RPMI8226 (cell line): Measurements from ENCODE around the gene PCCA.
A peak's percentile ranks its signal among the peaks of the same experiment; 100 is the strongest.
"Not testable (repeated sequence)": the region's sequence is repeated elsewhere in the genome, so short reads cannot be mapped to it uniquely, and the experiment has no call there.

Experiments used
- DNase-seq: peaks from one replicate; pipeline ENCODE4 v3.0.0-alpha.2; 2015

Gene PCCA

DNA sequence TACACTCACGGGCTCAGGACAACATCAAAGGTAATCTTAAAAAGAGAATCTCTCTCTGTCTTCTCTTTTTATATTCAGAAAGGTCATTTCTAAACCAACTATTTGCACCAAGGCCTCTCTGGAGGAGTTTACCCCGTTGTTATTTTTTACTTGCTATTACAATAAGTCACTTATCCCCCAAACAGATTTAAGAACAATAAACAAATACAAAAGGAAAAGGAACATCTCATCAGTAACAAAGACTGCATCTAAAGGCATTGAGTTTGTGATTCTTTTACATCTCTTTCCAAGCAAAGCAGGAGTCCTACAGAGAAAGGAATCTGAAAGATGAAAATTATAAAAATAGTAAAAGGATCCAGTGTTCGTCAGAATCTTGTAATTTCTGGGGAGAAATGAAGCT, 424.3 kb downstream of the PCCA start:
- DNase-seq = no peak

DNA sequence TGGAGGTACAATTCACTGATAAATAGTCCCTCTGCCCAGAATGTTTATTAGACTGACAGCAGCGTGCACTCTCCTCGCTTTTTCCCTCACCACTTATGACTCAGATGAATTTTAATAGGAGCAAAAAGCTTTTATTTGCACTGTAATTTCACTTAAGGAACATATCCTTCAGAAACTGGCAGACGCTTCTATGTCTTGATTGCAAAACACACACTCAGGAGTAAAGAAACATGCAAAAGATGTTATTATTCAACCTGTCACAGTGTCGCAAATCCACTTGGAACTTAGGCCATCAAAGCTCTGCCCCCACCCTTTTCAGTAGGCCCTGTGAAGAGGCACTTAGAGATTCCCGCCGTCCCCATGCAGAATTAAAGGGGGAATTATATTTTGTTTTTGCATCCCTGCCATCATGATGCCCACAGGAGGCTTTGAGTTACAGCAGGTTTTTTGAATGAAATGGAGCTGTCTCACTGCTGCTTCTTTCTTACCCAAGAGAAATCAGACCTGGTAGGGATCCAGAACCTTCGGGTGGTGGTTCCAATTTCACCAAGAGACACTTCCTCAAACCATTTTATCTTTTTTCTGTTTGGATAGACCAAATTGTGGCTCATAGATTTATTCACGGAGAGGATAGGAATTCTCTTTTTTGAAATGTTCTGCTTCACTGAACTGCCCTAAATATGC, 425.2 kb downstream of the PCCA start:
- DNase-seq = no peak

DNA sequence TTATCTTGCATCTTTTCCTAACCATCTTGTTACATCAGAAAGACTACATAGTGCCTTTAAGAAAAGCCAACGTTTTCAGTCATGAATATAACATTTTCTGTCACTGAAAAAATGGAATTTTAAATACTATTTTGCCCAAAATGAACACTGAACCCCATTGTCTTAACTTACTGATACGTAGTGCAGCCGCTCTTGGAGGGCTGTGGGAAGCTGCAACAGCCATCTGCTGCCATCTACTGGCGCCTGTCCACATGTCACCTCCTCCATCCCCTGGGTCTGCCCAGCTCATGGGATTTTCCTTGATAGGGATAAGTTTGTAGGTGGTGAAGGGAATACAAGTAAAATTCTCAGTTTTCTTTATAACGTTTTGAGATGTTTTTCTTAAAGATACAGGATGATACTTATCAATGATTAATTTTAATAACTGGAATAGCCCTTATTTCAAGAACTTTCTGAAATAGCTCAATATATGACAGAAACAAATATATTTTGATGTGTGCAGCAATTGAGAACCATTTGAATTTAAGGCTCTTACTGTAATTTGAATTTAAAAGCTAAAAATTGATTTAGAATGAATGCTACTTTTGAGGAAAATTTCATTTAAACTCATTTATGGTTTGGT, 426.0 kb downstream of the PCCA start:
- peak; percentile 61 for DNase-seq

DNA sequence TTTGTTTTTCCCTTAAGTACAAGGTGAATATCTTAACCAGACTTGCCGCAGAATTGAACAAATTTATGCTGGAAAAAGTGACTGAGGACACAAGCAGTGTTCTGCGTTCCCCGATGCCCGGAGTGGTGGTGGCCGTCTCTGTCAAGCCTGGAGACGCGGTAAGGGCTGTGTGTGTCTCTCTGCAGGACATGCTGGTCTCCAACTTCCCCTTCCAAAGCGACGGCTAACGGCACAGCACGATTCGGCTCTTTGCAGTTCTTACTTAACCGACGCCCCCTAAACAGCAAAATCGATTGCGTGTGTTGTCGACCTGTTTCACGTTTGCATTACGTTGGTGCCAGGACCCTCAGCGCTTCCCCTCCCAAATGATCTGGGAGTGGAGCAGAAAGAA, 426.5 kb downstream of the PCCA start:
- no peak for DNase-seq

DNA sequence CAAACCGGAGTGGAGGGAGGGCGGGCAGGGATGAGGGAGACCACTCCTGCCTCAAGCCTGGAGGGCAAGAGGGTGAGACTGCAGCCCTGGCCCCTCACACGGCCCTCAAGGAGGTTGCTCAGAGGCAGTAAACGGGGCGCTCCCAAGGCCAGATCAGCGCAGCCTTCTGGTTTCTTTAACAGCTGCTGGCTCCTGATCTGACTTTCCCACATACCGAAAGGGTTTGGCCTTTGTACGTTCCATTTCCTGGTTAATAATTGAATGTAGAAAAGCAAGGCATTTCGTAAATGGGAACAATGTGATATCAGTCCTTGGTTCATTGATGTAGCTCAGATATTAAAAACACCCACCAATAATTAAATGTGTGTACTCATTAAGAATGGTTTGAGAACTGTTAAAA, 428.2 kb downstream of the PCCA start:
- DNase-seq = no peak

DNA sequence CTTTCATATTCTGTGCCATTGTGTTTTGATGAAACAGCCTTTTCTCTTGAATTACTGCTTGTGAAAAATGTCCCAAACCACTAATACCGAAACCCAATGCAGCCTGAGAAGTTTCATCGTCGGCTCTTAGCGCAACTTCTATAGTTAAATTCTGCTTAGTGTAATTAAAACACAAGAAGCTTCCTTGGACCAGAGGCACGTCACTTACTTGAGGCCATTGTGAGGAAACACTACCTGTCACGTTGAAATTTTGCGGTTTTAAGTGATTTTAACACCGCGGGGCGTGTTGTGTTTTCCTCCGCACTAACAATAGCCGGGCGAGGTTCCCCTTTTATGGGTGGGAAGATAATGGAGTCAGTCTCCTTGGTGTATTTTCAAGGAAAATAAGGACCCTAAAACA, 428.8 kb downstream of the PCCA start:
- no peak for DNase-seq

DNA sequence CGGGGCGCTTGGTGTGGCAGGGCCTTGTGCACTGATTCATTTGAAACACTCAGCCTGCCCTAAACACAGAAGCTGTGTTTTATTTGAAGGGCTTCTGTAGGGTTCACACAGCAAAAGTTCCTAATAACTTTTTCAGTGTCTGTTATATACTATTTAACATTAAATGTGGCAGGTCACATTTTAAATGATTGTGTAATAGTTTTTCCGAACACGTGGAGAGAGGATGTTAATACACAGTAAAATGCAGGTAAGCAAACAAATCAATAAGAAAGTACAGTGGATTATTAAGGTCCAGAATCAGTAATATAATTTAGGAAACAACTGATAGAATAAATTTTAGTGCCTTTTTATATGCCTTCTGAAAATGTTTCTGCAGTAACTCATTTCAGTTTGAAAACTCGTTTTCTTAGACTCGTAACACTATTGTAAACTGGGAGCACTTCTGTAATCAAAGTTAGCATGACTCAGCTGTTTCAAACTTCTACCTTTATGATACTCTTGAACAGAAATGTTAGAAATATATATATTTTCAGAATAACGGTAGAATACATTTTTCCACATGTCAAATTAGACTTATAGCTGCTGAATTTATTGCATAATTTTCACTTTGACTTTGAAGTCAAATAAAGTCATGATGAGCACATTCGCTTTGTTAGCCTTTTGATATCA, 429.6 kb downstream of the PCCA start:
- no peak for DNase-seq

DNA sequence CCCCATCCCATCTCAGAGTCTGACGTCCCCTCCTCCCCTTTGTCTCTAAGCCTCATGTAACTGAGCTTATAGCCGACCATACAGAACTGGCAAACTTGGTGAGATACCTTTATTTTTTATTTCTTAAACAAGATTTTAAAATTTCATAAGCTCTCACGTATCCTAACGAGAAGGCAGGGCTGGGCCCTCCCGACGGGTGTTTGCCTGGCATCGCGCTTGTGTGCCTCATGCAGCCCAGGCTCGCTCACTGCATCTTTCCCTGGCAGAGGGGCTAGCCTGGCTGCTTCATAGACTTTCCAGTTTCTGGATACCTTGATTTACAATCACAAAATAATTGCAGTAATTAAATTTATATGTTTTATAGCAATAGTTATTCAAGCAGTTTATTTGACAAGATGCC, 430.7 kb downstream of the PCCA start:
- no peak for DNase-seq

DNA sequence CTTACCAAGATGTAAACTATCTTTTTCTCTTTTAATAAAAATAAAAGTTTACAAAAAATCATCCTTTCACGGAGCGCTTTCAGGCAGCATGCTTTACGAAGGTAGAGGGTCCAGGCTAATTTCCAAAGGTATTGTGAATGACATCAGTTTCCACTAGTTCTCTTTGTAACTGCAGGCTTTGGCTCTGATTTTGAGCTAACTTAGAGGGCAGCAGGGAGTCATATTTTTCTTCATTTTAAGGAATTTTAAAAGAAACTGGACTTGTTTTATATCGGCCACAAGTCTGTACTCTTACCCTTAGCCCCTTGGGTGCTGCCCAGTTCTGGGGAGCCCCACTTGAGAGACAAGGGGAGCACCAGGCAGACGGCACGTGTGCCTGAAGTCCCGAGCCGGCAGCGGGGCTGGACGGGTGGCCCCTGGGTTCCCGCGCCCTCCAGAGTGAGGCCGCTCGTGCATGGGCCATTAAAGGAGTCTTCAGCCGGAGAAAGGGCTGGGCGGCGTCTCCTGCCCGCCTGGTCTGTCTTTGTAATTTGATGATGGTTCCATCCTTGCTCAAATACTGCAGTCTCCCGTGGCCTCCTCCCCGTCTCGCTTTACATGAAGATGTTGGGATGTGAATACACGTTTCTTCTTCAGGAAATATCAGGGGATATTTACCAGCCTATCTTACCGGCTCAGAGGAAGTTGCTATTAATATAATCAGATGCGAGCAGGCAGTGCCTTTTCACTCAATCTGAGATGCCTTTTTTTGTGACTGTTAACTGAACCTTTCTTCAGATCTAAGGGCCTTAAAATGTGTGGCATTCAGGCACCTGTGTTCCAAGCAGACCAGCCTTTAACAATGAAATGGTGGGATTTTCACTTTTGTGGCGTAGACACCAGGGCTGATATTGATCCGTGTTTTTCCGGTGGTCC, 432.3 kb downstream of the PCCA start:
- no peak for DNase-seq

DNA sequence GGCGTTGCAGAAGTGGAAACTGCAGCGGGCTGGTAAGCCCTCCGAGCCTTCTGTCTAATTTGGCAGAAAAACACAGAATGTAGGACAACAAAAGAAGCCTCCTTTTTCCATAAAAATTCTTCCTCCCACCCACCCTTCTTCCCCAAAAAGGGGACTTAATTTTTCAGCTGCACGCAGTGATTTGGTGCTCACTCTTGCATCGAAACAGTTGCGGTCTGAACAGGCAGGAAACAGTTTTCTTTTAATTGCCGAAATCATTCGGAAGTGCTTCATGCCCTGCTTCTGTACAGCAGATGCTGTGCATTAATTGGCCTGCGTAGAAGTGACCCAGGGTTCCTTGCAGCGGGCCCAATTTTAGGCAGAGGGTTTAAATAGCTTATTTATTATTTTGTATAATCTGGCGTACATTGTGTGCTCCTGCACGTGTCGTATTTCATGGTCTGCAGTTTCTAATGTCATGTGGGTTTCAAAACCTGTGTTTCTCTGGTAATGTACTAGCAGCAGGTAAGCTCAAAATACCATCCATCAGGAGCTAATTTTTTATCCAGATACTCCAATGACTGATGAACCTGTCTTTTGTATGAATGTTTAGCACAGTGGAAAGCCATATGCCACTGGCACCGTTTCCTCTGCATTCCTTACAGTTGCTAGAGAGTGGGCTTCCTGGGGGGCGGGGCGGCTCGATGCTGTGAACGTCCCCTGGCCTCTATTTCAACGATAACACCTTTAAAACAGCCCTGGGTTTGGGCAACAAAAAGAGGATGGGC, 433.1 kb downstream of the PCCA start:
- no peak for DNase-seq

DNA sequence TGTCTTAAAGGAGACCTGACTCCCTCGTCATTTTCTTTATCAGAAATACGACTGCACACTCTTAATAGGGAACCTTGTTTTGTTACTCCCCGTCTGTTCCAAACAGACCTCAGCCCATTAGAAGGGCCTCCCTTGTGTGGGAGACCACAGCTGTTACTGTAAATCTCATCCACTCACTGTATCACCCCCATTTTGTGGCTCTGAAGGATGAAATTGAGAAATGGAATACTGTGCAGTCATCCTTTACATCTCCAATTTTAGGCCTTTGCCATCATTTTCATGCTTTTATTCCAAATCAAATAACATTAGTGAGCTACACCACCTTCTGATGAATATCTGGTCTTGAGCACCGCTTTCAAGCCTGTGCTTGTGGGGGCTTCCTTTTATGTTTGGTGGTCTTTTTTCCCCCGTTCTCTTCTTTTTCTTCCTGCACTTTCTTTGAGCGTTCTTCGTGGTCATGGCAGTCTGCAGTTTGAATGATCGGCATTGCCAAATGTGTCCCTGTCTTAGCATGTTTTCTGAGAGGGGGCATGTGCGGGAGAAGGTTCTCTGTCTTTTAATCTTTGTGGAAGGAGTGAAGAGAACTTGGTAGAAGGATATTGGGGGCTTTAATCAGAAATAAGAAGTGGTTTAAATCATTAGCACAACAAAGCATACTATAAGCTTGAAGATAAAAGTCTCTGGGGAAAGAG, 433.9 kb downstream of the PCCA start:
- DNase-seq = no peak

DNA sequence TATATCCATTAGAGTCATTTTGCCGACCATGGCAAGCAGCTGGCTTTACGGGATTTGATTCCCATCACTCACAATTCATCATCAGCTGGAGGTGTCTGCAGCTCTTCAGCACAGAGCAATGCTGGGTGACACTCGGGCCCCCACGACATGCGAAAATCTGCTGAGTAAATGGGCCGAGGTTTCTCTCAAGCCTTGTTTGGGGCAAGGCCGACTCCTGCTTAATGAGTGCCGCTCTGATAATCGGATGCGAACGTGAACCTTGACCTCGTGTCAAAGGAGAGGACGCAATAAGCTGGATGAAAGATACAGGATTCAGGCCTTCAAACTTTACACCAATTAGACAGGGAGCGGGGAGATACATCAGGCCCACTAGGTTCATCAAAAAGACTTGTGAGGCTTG, 434.5 kb downstream of the PCCA start:
- no peak for DNase-seq

DNA sequence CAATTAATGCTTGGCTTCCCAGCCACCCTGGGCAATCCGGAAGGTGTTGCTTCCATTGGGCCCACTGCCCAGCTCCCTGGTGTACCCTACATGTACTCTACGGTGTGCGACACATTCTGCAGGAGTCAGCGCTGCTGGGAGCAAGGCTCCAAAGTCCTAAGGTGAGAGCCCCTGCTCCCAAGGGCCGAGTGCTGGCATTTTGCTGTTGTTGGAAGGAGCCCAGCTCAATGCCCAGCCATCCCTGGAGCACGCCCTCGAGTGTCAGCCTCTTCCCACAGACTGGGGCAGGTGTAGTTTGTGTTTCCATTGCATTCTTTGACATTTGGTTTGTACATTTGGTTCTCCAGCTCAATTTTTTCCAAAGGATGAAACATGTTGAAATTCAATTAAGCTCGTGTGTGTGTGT, 435.1 kb downstream of the PCCA start:
- no peak for DNase-seq

DNA sequence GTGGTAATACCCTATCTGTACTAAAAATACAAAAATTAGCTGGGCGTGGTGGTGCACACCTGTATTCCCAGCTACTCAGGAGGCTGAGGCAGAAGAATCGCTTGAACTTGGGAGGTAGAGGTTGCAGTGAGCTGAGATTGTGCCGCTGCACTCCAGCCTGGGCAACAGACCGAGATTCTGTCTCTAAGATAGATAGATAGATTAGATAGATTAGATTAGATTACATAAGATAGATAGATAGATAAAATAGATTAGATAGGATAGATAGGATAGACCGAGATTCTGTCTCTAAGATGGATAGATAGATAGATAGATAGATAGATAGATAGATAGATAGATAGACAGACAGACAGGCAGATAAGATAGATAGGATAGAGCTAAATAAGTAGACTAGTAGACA, 435.8 kb downstream of the PCCA start:
- not testable (repeated sequence) for DNase-seq

DNA sequence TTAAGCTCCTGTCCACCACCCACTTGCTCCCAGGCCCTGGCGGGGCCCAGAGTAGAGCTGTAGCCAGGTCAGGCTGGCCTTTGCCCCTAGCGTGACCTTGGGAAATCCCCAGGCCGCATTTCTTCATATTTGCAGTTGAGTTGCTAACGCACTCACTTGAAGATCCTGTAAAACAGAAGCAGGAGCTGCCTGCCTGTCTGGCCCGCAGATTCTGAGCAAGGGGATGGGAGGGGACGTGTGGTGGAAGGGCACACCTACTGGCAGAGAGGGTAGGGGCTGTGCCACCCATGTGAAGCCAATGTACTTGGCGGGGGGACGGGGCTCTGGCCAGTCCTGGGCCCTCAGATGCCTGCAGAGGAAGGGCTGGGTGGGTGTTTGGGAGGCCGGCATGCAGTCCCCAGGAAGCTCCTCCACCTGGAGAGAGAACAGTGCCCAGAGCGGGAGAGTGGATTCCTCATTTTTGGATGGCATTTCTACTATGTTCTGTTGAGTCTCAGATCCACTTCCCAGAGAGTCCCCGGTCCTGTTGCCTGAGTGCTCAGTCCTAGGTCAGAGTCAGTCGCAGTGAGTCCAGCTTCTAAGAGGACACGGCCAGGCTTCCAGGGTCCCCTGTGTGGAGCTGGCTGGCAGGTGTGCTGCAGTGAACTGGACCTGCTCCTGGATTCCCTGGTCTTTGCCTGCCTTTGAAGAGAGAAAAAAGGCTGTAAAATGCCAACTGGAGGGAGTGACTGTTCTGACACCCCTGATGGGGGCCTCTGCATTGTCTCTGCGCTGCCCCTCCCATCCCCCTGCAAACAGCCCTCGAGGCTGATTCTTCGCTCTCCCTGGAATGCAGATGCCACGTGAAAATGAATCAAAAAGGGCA, 436.8 kb downstream of the PCCA start:
- DNase-seq = no peak

DNA sequence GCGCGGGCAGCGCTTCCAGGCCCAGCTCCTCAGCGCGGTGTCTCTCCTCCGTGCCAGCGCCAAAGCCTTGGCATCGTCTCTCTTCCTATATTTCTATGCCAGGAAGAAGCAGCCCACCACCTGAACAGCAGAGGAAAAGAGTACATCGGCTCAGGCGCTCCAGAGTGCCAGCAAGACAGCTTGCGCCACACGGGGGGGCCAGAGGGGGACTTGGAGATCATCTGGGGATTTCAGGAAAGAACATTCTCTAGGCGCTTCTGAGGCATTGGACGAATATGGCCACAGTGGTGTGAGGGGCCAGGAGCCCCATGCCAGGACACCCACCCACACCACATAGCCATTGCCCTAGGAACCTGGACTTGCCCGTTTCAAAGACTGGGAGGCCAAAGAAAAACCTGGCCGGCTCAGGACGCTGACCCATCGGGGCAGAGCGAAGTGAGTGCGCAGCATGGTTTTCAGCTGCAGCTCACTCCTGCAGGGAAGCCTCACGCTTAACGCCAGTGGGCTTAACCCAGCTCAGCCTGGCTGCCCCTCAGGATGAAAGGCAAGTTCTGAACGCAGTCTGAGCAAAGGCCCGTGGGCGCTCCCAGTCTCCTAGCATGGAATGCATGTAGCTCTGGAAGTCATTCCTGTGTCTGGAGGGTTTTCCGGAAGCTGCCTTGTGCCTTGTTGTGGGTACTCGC, 437.6 kb downstream of the PCCA start:
- no peak for DNase-seq

DNA sequence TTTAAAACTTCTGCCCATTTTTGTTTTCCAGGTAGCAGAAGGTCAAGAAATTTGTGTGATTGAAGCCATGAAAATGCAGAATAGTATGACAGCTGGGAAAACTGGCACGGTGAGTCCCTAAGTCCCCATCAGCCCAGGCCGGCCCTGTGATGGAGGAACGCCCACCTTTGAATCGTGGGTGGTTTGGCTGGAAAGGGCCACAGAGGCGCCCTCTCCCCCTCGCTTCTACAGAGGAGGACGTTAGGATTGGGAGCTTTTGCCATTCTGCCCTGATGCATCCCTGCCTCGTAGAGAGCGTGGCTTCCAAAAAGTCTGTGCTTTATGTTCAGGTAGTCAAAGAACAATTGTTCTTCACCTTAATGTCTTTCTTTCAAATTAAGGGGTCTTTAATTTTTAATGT, 438.8 kb downstream of the PCCA start:
- DNase-seq = no peak

DNA sequence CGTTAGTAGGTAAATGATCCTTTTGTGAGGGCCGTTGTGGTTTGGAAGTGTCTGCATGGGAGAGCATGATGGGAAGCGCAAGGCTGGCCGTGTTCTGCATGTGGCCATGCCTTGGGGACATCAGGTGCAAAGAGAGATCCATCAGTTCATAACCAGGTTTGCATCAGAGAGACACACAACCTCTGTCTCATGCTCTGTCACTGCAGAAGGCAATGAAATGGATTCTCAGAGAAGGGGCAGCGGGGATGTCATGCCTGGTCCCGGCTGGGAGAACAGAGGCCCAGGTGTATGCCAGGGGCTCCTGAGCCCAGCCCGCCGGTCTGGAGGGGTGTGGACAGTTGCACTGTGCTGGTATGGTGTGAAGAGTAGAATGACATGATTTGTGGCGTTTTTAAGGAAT, 439.5 kb downstream of the PCCA start:
- no peak for DNase-seq

DNA sequence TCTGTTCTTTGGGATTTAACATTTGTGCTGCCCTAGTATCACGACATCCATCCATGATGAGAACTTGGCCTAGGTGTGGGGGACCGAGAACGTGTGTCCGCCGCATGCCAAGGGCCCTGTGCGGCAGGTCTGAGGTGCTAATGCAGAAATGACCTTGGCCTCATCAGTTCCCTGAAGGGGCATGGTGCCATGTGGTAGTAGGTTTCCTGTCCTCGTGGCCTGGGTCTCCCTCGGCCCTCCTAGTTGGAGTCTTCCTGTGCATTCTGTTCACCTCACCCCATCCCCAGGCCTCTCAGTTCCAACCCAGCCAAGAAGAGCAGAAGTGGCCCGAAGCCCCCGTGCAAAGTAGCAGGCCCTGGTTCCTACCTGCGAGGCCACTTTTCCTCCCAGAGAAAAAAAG, 439.9 kb downstream of the PCCA start:
- DNase-seq = no peak

DNA sequence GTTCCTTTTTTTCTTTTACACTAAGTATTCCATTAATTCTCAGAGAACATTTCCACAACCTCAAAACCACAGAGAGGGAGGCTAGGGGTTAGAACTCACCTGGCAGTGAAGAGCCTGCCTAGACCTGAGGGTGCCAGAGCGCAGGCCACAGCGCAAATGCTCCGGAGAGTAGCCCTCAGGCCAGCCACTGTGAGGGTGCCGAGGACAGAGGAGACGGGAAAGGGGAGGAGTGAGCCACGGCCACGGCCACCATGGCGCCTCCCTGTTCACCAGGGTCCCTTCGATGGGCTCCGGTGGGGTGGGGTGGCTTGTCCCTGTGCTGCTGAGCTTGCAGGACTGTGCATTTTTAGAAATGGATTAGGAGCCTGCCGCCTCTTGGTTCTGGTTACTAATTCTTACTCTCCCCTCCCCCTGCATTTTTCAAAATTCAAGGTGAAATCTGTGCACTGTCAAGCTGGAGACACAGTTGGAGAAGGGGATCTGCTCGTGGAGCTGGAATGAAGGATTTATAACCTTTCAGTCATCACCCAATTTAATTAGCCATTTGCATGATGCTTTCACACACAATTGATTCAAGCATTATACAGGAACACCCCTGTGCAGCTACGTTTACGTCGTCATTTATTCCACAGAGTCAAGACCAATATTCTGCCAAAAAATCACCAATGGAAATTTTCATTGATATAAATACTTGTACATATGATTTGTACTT, 440.9 kb downstream of the PCCA start:
- no peak for DNase-seq
